OCI-LY1 (cell line): ENCODE data around the gene PDE8A.

Source experiments
- H2AFZ ChIP-seq: fragments of 200-600 bp; sonication (generic), shearing (Covaris generic); 2 replicates; pipeline ENCODE4 v1.6.0; 2014; ENCODE audit warnings: antibody characterized with exemption, mild to moderate bottlenecking, low read length
- H3F3A ChIP-seq: fragments of 200-600 bp; sonication (generic), shearing (Covaris generic); 2 replicates; pipeline ENCODE4 v1.6.0; 2014; ENCODE audit warnings: mild to moderate bottlenecking, antibody characterized with exemption, low read length, moderate library complexity; ENCODE audit not compliant: insufficient read depth
- H3K27ac ChIP-seq: fragments of 200-600 bp; sonication (generic); 2 replicates; pipeline ENCODE4 v1.5.1; 2014; ENCODE audit warnings: low read length, mixed run types, mild to moderate bottlenecking, low read depth; ENCODE audit not compliant: poor library complexity, severe bottlenecking
- H3K27me3 ChIP-seq: fragments of 200-600 bp; sonication (generic); 2 replicates; pipeline ENCODE4 v1.6.0; 2014; ENCODE audit warnings: antibody characterized with exemption, mild to moderate bottlenecking, low read length, moderate library complexity; ENCODE audit not compliant: insufficient read depth
- H3K36me3 ChIP-seq: fragments of 200-600 bp; sonication (generic); 2 replicates; pipeline ENCODE4 v1.6.1; 2014; ENCODE audit warnings: mild to moderate bottlenecking, antibody characterized with exemption, low read length, moderate library complexity, mixed read lengths; ENCODE audit not compliant: insufficient read depth
- H3K4me1 ChIP-seq: fragments of 200-600 bp; sonication (generic); 2 replicates; pipeline ENCODE4 v1.5.1; 2014; ENCODE audit warnings: mild to moderate bottlenecking, low read length, moderate library complexity; ENCODE audit not compliant: insufficient read depth, severe bottlenecking
- H3K4me2 ChIP-seq: fragments of 200-600 bp; sonication (generic), shearing (Covaris generic); 2 replicates; pipeline ENCODE4 v1.6.1; 2014; ENCODE audit warnings: low read length
- H3K4me3 ChIP-seq: fragments of 200-600 bp; sonication (generic); 2 replicates; pipeline ENCODE4 v1.5.1; 2014; ENCODE audit warnings: low read length, low read depth, mild to moderate bottlenecking, mixed read lengths; ENCODE audit not compliant: poor library complexity, severe bottlenecking
- H3K79me2 ChIP-seq: fragments of 200-600 bp; shearing (Covaris generic); 2 replicates; pipeline ENCODE4 v1.6.1; 2016; ENCODE audit warnings: mixed run types, low read length, mixed read lengths; ENCODE audit not compliant: insufficient read depth
- H3K9ac ChIP-seq: fragments of 200-600 bp; sonication (generic), shearing (Covaris generic); 2 replicates; pipeline ENCODE4 v1.6.1; 2014; ENCODE audit warnings: mild to moderate bottlenecking, low read length, mixed read lengths
- H3K9me2 ChIP-seq: fragments of 200-600 bp; sonication (generic), shearing (Covaris generic); 2 replicates; pipeline ENCODE4 v1.6.1; 2014; ENCODE audit warnings: low read depth, mild to moderate bottlenecking, low read length, mixed read lengths
- H3K9me3 ChIP-seq: fragments of 200-600 bp; shearing (Covaris generic); 2 replicates; pipeline ENCODE4 v1.6.1; 2014; ENCODE audit warnings: low read length, mixed read lengths
- H4K20me1 ChIP-seq: fragments of 200-600 bp; sonication (generic), shearing (Covaris generic); 2 replicates; pipeline ENCODE4 v1.6.0; 2016; ENCODE audit warnings: mild to moderate bottlenecking, low read length; ENCODE audit not compliant: insufficient read depth
- EZH2 ChIP-seq: fragments of 200-600 bp; sonication (generic), shearing (Covaris generic); IDR thresholded peaks from 2 replicates; pipeline ENCODE4 v1.8.0; 2017; ENCODE audit warnings: borderline replicate concordance, mixed run types, mild to moderate bottlenecking, antibody characterized with exemption, low read length, moderate library complexity, mixed read lengths
- TF ChIP-seq, protein P1 (sequence below): fragments of 200-600 bp; sonication (generic), shearing (Covaris generic); IDR thresholded peaks from 2 replicates; pipeline ENCODE4 v1.5.1; 2017; ENCODE audit warnings: mild to moderate bottlenecking, antibody characterized with exemption, low read length, moderate library complexity, mixed read lengths

PDE8A gene

DNA sequence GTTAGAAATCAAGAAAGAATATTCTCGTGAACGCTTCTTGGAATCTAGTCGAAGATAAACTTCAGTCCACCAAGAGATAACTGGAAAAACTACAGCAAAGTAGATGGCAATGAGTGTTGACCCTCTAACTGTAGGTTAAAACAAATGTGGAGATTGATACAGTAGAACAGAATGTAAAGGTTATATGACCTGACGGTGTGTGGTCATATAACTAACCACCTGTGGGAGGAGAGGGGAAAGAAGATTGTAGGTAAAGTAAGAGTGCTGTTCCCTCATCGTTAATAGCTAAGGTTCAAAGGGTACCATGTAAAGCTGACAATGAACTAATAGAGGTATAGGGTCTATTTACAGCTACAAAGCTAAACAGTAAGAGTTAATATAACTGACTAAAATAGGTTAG lies 52.6 kb downstream of the PDE8A start:
- Histone ChIP-seq H3K4me1 (no peaks in the 10 kb centered on the region), H4K20me1 (0 out of 2 replicates have a peak, but pooled peaks cover 2% of the 10 kb centered on the region), H3K27ac (no peak overlapping the region), H3K9ac (no peak overlapping the region), H3K27me3 (no peaks in the 10 kb centered on the region), H3K4me2 (no peak overlapping the region), H3K36me3 (no peaks in the 10 kb centered on the region), H3F3A (no peaks in the 10 kb centered on the region), H3K79me2 (no peaks in the 10 kb centered on the region), H3K9me3 (no peaks in the 10 kb centered on the region), H3K4me3 (no peak overlapping the region), H3K9me2 (no peaks in the 10 kb centered on the region), H2AFZ (no peak overlapping the region)
- TF ChIP-seq EZH2 = no peak
- TF ChIP-seq, protein P1, sequence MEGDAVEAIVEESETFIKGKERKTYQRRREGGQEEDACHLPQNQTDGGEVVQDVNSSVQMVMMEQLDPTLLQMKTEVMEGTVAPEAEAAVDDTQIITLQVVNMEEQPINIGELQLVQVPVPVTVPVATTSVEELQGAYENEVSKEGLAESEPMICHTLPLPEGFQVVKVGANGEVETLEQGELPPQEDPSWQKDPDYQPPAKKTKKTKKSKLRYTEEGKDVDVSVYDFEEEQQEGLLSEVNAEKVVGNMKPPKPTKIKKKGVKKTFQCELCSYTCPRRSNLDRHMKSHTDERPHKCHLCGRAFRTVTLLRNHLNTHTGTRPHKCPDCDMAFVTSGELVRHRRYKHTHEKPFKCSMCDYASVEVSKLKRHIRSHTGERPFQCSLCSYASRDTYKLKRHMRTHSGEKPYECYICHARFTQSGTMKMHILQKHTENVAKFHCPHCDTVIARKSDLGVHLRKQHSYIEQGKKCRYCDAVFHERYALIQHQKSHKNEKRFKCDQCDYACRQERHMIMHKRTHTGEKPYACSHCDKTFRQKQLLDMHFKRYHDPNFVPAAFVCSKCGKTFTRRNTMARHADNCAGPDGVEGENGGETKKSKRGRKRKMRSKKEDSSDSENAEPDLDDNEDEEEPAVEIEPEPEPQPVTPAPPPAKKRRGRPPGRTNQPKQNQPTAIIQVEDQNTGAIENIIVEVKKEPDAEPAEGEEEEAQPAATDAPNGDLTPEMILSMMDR = no peak

- no peaks in the 10 kb centered on the region for H3F3A ChIP-seq
- H2AFZ ChIP-seq = no peak overlapping the region
- no peak overlapping the region for H3K4me3 ChIP-seq
- no peaks in the 10 kb centered on the region for H3K9me3 ChIP-seq
- no peaks in the 10 kb centered on the region for H3K27me3 ChIP-seq
- 0 out of 2 replicates have a peak, but pooled peaks cover 2% of the 10 kb centered on the region for H4K20me1 ChIP-seq
- H3K36me3 ChIP-seq = no peaks in the 10 kb centered on the region
- no peak for TF ChIP-seq EZH2
- TF ChIP-seq, protein P1 = no peak
- no peaks in the 10 kb centered on the region for H3K79me2 ChIP-seq
- H3K9me2 ChIP-seq = no peaks in the 10 kb centered on the region
- no peak overlapping the region for H3K9ac ChIP-seq
- no peaks in the 10 kb centered on the region for H3K4me1 ChIP-seq
- H3K4me2 ChIP-seq = no peak overlapping the region
- H3K27ac ChIP-seq = no peak overlapping the region
Measured at GRCh38 chr15:85035980-85036379, 54.3 kb downstream of the PDE8A start.

- no peak for TF ChIP-seq EZH2
- TF ChIP-seq, protein P1 = no peak
- H3K9ac ChIP-seq = no peak overlapping the region
- H4K20me1 ChIP-seq = 0 out of 2 replicates have a peak, but pooled peaks cover 2% of the 10 kb centered on the region
- H3F3A ChIP-seq = no peaks in the 10 kb centered on the region
- no peaks in the 10 kb centered on the region for H3K27me3 ChIP-seq
- H3K4me1 ChIP-seq = no peaks in the 10 kb centered on the region
- no peak overlapping the region for H3K4me3 ChIP-seq
- H3K79me2 ChIP-seq = no peaks in the 10 kb centered on the region
- H2AFZ ChIP-seq = no peak overlapping the region
- no peaks in the 10 kb centered on the region for H3K36me3 ChIP-seq
- H3K27ac ChIP-seq = no peak overlapping the region
- H3K9me2 ChIP-seq = no peaks in the 10 kb centered on the region
- no peak overlapping the region for H3K4me2 ChIP-seq
- H3K9me3 ChIP-seq = no peaks in the 10 kb centered on the region
Measured at GRCh38 chr15:85036716-85037115, 55.1 kb downstream of the PDE8A start.
